IMR-90 (cell line): ENCODE measurements around the gene FCRLB.

Experiments used
- CEBPB ChIP-seq: IDR thresholded peaks from 2 replicates; pipeline ENCODE4 v1.6.1; 2012; ENCODE audit warnings: low read depth, low read length, improper control_type of control experiment
- POLR2A ChIP-seq: IDR thresholded peaks from 2 replicates; pipeline ENCODE4 v1.6.1; 2012; ENCODE audit warnings: mild to moderate bottlenecking, low read depth, low read length
- RAD21 ChIP-seq: IDR thresholded peaks from 2 replicates; pipeline ENCODE4 v1.6.1; 2012; ENCODE audit warnings: low read length, improper control_type of control experiment
- RFX5 ChIP-seq: IDR thresholded peaks from 2 replicates; pipeline ENCODE4 v1.8.0; 2012; ENCODE audit warnings: low read depth, mild to moderate bottlenecking, low read length, moderate library complexity
- TF ChIP-seq, protein P1 (sequence below): fragments of 150-350 bp; IDR thresholded peaks from 2 replicates; pipeline ENCODE4 v1.6.1; 2017; ENCODE audit warnings: mild to moderate bottlenecking, antibody characterized with exemption, low read length, low read depth
- TF ChIP-seq, protein P2 (sequence below): conservative IDR thresholded peaks from 2 replicates; pipeline ENCODE4 v1.5.1; 2012; ENCODE audit warnings: mild to moderate bottlenecking, low read depth, low read length, improper control_type of control experiment

DNA sequence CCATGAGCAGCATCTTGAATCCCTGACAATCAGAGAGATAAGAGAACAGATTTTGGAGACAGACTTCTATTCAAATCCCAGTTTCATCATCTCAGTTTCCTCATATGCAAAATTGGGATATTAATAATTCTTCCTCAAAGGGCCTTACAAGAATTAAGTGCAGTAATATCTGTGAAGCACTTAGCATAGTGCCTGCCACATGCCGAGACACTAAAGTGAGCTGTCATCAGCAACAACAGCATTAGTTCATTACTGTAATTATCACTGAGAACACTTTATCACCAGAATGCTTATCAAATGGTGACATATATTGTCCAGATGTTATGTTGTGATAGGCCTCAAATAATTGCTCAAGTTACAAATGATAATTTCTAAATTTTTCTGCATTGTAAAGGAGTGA is 922 bp upstream of the FCRLB start:
- TF ChIP-seq, protein P1, sequence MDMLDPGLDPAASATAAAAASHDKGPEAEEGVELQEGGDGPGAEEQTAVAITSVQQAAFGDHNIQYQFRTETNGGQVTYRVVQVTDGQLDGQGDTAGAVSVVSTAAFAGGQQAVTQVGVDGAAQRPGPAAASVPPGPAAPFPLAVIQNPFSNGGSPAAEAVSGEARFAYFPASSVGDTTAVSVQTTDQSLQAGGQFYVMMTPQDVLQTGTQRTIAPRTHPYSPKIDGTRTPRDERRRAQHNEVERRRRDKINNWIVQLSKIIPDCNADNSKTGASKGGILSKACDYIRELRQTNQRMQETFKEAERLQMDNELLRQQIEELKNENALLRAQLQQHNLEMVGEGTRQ, result no peak
- TF ChIP-seq, protein P2, sequence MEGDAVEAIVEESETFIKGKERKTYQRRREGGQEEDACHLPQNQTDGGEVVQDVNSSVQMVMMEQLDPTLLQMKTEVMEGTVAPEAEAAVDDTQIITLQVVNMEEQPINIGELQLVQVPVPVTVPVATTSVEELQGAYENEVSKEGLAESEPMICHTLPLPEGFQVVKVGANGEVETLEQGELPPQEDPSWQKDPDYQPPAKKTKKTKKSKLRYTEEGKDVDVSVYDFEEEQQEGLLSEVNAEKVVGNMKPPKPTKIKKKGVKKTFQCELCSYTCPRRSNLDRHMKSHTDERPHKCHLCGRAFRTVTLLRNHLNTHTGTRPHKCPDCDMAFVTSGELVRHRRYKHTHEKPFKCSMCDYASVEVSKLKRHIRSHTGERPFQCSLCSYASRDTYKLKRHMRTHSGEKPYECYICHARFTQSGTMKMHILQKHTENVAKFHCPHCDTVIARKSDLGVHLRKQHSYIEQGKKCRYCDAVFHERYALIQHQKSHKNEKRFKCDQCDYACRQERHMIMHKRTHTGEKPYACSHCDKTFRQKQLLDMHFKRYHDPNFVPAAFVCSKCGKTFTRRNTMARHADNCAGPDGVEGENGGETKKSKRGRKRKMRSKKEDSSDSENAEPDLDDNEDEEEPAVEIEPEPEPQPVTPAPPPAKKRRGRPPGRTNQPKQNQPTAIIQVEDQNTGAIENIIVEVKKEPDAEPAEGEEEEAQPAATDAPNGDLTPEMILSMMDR, result no peak
- TF ChIP-seq POLR2A, result no peak
- TF ChIP-seq CEBPB, result no peak
- TF ChIP-seq RFX5, result no peak
- TF ChIP-seq RAD21, result no peak
